Upper lobe of left lung (tissue), 6 donors: ENCODE measurements around the gene SRC. TPM values are rescaled to one million over a fixed set of nuclear protein-coding genes. Genes with fewer than 3 reads are reported as not detected.

ENCODE experiments used
- ATAC-seq, 2 donors: fragments of 200-7000 bp; cut with Tn5 transposase; one replicate each; pipeline ENCODE4 v1.9.1; 2022; ENCODE audit warnings: mild to moderate bottlenecking in 2 of 2, moderate library complexity in 2 of 2; ENCODE audit not compliant: low FRiP score in 2 of 2
- DNase-seq, 2 donors: peaks; one replicate each; pipeline ENCODE4 v3.0.0-alpha.2; 2019 to 2020
- H3K27ac ChIP-seq, 4 donors: fragments of 200-600 bp; sonication (generic); one replicate each; pipeline ENCODE4 v1.5.1; 2016 to 2019
- H3K27me3 ChIP-seq, 4 donors: fragments of 200-600 bp; sonication (generic); one replicate each; pipeline ENCODE4 v1.5.1; 2017 to 2019
- H3K36me3 ChIP-seq, 4 donors: fragments of 200-600 bp; sonication (generic); one replicate each; pipeline ENCODE4 v1.5.1; 2016 to 2019
- H3K4me1 ChIP-seq, 4 donors: fragments of 200-600 bp; sonication (generic); one replicate each; pipeline ENCODE4 v1.5.1; 2018 to 2019
- H3K4me3 ChIP-seq, 4 donors: fragments of 200-600 bp; sonication (generic); one replicate each; pipeline ENCODE4 v1.5.1; 2017 to 2019; ENCODE audit warnings: mild to moderate bottlenecking in 2 of 4, moderate library complexity in 1 of 4
- H3K9me3 ChIP-seq, 4 donors: fragments of 200-600 bp; sonication (generic); one replicate each; pipeline ENCODE4 v1.5.1; 2018 to 2019
- CTCF ChIP-seq, 6 experiments: fragments of 450-650 bp in 4 of 6; fragments of 200-600 bp in 2 of 6; sonication (generic) in 2 of 6; IDR thresholded peaks; one replicate each; pipeline ENCODE4 v1.5.1; 2016 to 2019; ENCODE audit warnings: antibody characterized with exemption in 6 of 6
- EP300 ChIP-seq, 4 donors: sonication (generic); formaldehyde crosslinking; IDR thresholded peaks; one replicate each; pipeline ENCODE4 v1.5.1; 2017; ENCODE audit warnings: antibody characterized with exemption in 4 of 4, control low read depth in 2 of 4
- POLR2A ChIP-seq, 4 donors: fragments of 450-650 bp; IDR thresholded peaks; one replicate each; pipeline ENCODE4 v1.5.1; 2016 to 2017; ENCODE audit warnings: antibody characterized with exemption in 4 of 4, mild to moderate bottlenecking in 2 of 4
- POLR2AphosphoS5 ChIP-seq, 2 donors: sonication (generic); formaldehyde crosslinking; IDR thresholded peaks; one replicate each; pipeline ENCODE4 v1.5.1; 2017; ENCODE audit warnings: antibody characterized with exemption in 2 of 2
- WGBS, 2 donors: methylation state at CpG; one replicate each; pipeline ENCODE4 v1.1.5; 2017 to 2018; 5-methylcytosine and 5-hydroxymethylcytosine counted together
- total RNA-seq, 6 donors: library from RNA; depleted of rRNA in 4 of 6; stranded (reverse); fragments of >200 nt in 4 of 6; gene quantifications; one replicate each; pipeline versions ENCODE4 v1.1.0 to v1.2.1, GENCODE V29; 2016 to 2021
- donor health status: DM: no; HTN: no; CAD: no; lungs with moderate emphysema.
- donor health status: DM: no; HTN: yes; CAD: no; lungs with severe emphysema.

Gene SRC
- total RNA-seq, 6 donors from 2014 or later, result 31.1 to 115 (median 66.8) TPM

GRCh38 chr20:37421988-37422387 is 76.0 kb downstream of the SRC start:
- TF ChIP-seq POLR2A (IDR thresholded peaks at IDR 0.05) (no peak), POLR2AphosphoS5 (IDR thresholded peaks at IDR 0.05) (no peak), CTCF (IDR thresholded peaks at IDR 0.05) (no peak)
- Histone ChIP-seq H3K4me3 (no peak overlapping the region), H3K9me3 (no peaks in the 10 kb centered on the region), H3K27me3 (peaks cover 0 to 2% (median 0%) of the 10 kb centered on the region in 4 donors), H3K4me1 (no peaks in the 10 kb centered on the region), H3K36me3 (no peaks in the 10 kb centered on the region), H3K27ac (no peak overlapping the region)
- DNase-seq (no peak), ATAC-seq (no peak)
- 21 to 22% methylated on average over 6 of the region's 6 CpGs for WGBS, 2 donors

GRCh38 chr20:37422791-37423286 is 76.9 kb downstream of the SRC start:
- DNase-seq (no peak), ATAC-seq (no peak)
- TF ChIP-seq POLR2AphosphoS5 (IDR thresholded peaks at IDR 0.05), result no peak
- TF ChIP-seq POLR2A (IDR thresholded peaks at IDR 0.05), result no peak
- Histone ChIP-seq H3K27me3 (peaks cover 0 to 2% (median 0%) of the 10 kb centered on the region in 4 donors), H3K4me1 (no peaks in the 10 kb centered on the region), H3K4me3 (no peak overlapping the region), H3K27ac (no peak overlapping the region), H3K36me3 (no peaks in the 10 kb centered on the region), H3K9me3 (no peaks in the 10 kb centered on the region)
- 51 to 56% methylated on average over 11 of the region's 11 CpGs for WGBS, 2 donors

GRCh38 chr20:37423545-37423944 is 77.6 kb downstream of the SRC start:
- Histone ChIP-seq H3K27ac (no peak overlapping the region), H3K9me3 (no peaks in the 10 kb centered on the region), H3K4me3 (no peak overlapping the region), H3K4me1 (no peaks in the 10 kb centered on the region), H3K27me3 (peaks cover 0 to 2% (median 0%) of the 10 kb centered on the region in 4 donors), H3K36me3 (no peaks in the 10 kb centered on the region)
- TF ChIP-seq EP300 (IDR thresholded peaks at IDR 0.05), result no peak
- TF ChIP-seq POLR2A (IDR thresholded peaks at IDR 0.05), result no peak
- TF ChIP-seq CTCF (IDR thresholded peaks at IDR 0.05), result no peak
- TF ChIP-seq POLR2AphosphoS5 (IDR thresholded peaks at IDR 0.05), result no peak
- WGBS, 2 donors, result 83 to 91% methylated on average over 10 of the region's 10 CpGs
- no peak for ATAC-seq
- DNase-seq, result no peak

- H3K36me3 ChIP-seq, result no peaks in the 10 kb centered on the region
- H3K27me3 ChIP-seq, result peaks cover 0 to 2% (median 0%) of the 10 kb centered on the region in 4 donors
- no peak overlapping the region for H3K27ac ChIP-seq
- H3K4me1 ChIP-seq, result no peaks in the 10 kb centered on the region
- no peak overlapping the region for H3K4me3 ChIP-seq
- 70 to 82% methylated on average over 3 of the region's 3 CpGs for WGBS, 2 donors
- no peaks in the 10 kb centered on the region for H3K9me3 ChIP-seq
- DNase-seq, result no peak
- TF ChIP-seq EP300 (IDR thresholded peaks at IDR 0.05) (no peak), POLR2A (IDR thresholded peaks at IDR 0.05) (no peak), POLR2AphosphoS5 (IDR thresholded peaks at IDR 0.05) (no peak), CTCF (IDR thresholded peaks at IDR 0.05) (no peak)
- ATAC-seq, result no peak
These were observed 78.3 kb downstream of the SRC start for GRCh38 chr20:37424062-37424851.

- H3K9me3 ChIP-seq, result no peaks in the 10 kb centered on the region
- no peak overlapping the region for H3K4me3 ChIP-seq
- H3K36me3 ChIP-seq, result no peaks in the 10 kb centered on the region
- H3K27ac ChIP-seq, result no peak overlapping the region
- peaks cover 0 to 2% (median 0%) of the 10 kb centered on the region in 4 donors for H3K27me3 ChIP-seq
- ATAC-seq (no peak), DNase-seq (no peak)
- 87 to 89% methylated on average over 9 of the region's 9 CpGs for WGBS, 2 donors
- no peaks in the 10 kb centered on the region for H3K4me1 ChIP-seq
- TF ChIP-seq EP300 (IDR thresholded peaks at IDR 0.05) (no peak), POLR2AphosphoS5 (IDR thresholded peaks at IDR 0.05) (no peak), POLR2A (IDR thresholded peaks at IDR 0.05) (no peak), CTCF (IDR thresholded peaks at IDR 0.05) (no peak)
These were observed 79.2 kb downstream of the SRC start for GRCh38 chr20:37425103-37425625.
